ENCODE measurements around the gene RTN4RL1. TPM values are rescaled to one million over a fixed set of nuclear protein-coding genes. Genes with fewer than 3 reads are reported as not detected.

RTN4RL1 gene
- total RNA-seq, 4 donors from 2014 or later = 1.4 to 4.9 (median 1.9) TPM; not detected in 1

DNA sequence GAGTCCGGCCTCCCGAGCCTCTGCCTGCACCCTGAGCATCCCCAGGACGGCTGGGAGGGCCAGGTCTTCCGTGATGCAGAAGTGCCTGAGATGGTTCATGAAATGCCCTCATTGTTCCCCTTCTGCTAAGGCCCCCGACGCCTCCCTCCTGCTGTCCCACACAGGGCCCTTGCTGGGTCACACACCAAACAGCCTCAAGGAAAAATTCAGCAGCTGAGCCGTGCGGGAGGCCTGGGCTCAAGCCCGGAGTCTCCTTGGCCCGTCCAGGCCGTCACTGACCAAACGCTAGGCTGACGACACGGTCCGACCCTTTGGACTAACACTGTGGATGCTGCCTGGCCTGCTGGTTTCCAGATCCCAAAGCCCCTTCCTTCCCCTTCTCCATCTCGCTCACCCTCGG lies 90.2 kb downstream of the RTN4RL1 start:
- intact Hi-C loops (cut with DNase I; ENCODE audit: low total_unique reads) = no loop called here
- no peak for DNase-seq
- TF ChIP-seq POLR2A (IDR thresholded peaks at IDR 0.05) = no peak
- TF ChIP-seq, protein P1, sequence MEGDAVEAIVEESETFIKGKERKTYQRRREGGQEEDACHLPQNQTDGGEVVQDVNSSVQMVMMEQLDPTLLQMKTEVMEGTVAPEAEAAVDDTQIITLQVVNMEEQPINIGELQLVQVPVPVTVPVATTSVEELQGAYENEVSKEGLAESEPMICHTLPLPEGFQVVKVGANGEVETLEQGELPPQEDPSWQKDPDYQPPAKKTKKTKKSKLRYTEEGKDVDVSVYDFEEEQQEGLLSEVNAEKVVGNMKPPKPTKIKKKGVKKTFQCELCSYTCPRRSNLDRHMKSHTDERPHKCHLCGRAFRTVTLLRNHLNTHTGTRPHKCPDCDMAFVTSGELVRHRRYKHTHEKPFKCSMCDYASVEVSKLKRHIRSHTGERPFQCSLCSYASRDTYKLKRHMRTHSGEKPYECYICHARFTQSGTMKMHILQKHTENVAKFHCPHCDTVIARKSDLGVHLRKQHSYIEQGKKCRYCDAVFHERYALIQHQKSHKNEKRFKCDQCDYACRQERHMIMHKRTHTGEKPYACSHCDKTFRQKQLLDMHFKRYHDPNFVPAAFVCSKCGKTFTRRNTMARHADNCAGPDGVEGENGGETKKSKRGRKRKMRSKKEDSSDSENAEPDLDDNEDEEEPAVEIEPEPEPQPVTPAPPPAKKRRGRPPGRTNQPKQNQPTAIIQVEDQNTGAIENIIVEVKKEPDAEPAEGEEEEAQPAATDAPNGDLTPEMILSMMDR (IDR thresholded peaks at IDR 0.05) = no peak
- Histone ChIP-seq H3K9me3 (no peaks in the 10 kb centered on the region), H3K36me3 (no peaks in the 10 kb centered on the region), H3K4me3 (no peak overlapping the region), H3K27ac (no peak overlapping the region), H3K27me3 (no peaks in the 10 kb centered on the region), H3K4me1 (no peaks in the 10 kb centered on the region)

DNA sequence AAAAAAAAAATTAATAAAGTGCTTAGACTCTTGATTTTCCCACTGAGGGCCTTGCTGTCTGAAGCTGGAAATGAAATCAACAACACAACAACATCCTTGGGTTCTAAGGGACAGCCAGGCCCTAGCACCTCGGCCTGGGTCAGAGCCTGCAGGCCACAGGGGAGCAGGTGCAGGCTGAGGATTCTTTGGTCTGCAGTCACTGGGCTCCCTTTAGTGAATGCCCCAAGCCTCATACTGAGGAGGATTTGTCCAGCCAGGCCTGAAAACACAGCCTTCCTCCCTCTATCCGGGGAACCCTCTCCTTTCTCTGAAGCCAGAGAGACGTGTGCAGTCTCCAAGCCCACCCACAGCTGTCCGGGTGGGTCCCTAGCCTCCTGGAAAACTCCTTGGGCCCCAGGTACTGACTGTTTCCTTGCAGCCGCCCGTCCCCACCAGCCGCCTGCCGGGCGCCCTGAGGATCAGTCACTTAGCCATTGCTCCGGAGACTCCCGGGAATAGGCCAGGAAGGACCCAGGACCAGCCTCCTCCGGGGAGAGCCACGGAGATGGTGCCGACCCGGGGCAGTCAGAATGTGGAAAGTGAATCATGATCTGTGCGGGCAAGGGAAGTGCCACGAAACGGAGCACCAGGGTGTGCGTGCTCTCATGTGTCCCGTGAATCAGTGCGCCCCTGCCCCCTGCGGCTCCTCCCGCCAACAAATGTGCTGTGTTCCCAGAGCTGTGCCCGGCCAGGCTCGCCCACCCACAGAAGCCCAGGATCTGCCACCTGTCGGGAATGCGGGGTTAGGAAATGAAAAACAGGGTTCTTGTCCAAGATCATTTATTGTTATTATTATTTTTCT lies 91.0 kb downstream of the RTN4RL1 start:
- Histone ChIP-seq H3K9me3 (no peaks in the 10 kb centered on the region), H3K4me1 (no peaks in the 10 kb centered on the region), H3K36me3 (no peaks in the 10 kb centered on the region), H3K27ac (no peak overlapping the region), H3K27me3 (no peaks in the 10 kb centered on the region), H3K4me3 (no peak overlapping the region)
- DNase-seq = no peak
- TF ChIP-seq, protein P1 (IDR thresholded peaks at IDR 0.05) = no peak
- no peak for TF ChIP-seq POLR2A (IDR thresholded peaks at IDR 0.05)
- intact Hi-C loops (cut with DNase I; ENCODE audit: low total_unique reads) = no loop called here

DNA sequence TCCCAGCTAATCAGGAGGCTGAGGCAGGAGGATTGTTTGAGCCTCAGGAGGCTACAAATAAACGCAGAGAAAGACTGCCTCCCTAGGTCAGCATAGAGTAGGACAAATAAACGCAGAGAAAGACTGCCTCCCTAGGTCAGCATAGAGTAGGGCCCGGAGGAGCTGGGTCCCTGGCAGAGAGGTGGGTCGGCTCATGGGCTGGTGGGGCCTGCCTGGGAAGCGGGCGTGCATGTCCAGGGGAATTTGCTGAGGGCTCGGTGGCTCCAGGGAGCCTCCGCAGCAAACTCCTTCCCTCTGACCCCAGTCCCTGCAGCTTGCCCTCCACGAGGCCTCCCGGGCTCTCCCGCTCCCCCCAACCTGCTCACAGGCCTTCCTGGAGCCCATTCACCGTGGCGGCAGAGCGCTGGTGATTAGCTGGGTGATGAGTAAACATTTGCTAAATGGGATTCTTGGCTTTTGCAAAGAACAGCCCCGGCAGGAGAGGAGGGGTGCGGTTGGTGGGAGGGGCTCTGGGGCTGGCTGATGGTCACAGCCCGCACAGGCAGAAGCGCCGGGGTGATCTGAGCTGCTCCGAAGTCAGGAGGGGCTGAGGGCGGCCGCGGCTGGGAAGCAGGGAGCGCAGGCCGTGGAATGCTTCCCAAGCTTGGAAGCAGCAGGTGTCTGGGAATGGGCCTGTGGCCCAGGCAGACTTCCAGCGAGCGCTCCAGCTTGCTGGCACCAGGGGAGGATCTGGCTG lies 93.1 kb downstream of the RTN4RL1 start:
- DNase-seq = no peak
- no peak overlapping the region for H3K4me3 ChIP-seq
- H3K27ac ChIP-seq = no peak overlapping the region
- no peaks in the 10 kb centered on the region for H3K4me1 ChIP-seq
- no peaks in the 10 kb centered on the region for H3K36me3 ChIP-seq
- intact Hi-C loops (cut with DNase I; ENCODE audit: low total_unique reads) = no loop called here
- TF ChIP-seq, protein P1 (IDR thresholded peaks at IDR 0.05) = no peak
- no peak for TF ChIP-seq POLR2A (IDR thresholded peaks at IDR 0.05)
- H3K9me3 ChIP-seq = no peaks in the 10 kb centered on the region
- H3K27me3 ChIP-seq = no peaks in the 10 kb centered on the region

DNA sequence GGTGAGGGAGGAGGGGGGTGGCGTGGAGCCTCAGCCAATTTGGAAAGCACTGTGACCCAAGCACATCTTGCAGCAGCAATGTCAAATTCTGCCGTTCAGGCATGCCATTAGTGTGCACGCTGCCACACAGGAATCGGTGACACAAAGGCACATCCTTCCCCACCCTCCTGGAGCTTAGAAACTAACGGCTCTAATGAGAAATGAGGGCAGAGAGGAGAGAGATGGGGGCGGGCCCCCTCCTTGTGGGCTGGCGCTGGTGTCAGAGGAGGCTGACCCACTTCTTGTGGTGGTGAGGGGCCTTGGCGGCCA lies 94.8 kb downstream of the RTN4RL1 start:
- Histone ChIP-seq H3K9me3 (no peaks in the 10 kb centered on the region), H3K27me3 (no peaks in the 10 kb centered on the region), H3K4me1 (no peaks in the 10 kb centered on the region), H3K4me3 (no peak overlapping the region), H3K36me3 (no peaks in the 10 kb centered on the region), H3K27ac (no peak overlapping the region)
- intact Hi-C loops (cut with DNase I; ENCODE audit: low total_unique reads) = no loop called here
- TF ChIP-seq, protein P1 (IDR thresholded peaks at IDR 0.05) = no peak
- no peak for TF ChIP-seq POLR2A (IDR thresholded peaks at IDR 0.05)
- no peak for DNase-seq

DNA sequence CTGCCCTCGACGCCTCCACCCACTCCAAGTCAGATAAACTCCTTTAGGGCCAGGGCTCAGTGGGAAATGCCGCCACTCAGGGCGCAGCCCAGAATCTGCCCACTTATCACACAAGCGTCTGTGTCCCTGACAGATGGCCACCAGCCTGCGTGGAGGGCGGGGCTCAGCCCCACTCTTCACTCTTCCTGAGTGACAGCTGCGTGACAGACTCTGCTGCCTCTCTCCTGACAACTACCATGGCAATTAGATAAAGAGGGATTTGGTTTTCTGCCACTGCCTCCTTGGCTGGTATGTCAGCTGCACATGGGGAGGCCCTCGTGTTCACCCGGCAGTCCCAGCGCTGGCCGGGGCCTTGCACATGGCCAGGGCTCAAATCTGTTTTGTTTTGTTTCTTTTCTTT lies 96.2 kb downstream of the RTN4RL1 start:
- H3K4me3 ChIP-seq = no peak overlapping the region
- intact Hi-C loops (cut with DNase I; ENCODE audit: low total_unique reads) = no loop called here

More for the DNA sequence above, 96.2 kb downstream of the RTN4RL1 start:
- TF ChIP-seq, protein P1 (IDR thresholded peaks at IDR 0.05) = no peak
- TF ChIP-seq POLR2A (IDR thresholded peaks at IDR 0.05) = no peak
- Histone ChIP-seq H3K4me1 (no peaks in the 10 kb centered on the region), H3K36me3 (no peaks in the 10 kb centered on the region), H3K27ac (no peak overlapping the region), H3K27me3 (no peaks in the 10 kb centered on the region), H3K9me3 (no peaks in the 10 kb centered on the region)
- no peak for DNase-seq
